ENCODE measurements around the gene TMEM232.

DNA sequence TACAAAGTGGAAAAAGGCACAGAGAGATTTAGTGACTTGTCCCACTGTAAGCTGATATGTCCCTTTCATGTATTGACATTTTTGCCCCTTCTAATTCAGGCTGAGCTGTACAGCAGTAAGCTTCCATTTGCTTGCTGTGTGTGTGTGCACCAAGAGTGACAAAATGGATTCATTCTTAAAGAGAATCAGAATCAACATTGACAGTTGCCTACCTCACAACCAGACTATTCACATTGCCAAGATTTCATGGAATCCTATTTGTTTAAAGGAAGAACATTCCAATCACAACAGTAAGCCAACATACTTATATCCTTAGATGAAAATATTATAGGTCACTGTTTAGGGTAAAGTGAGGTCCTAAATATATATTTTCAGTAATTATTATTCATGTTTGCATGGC is 102.6 kb downstream of the TMEM232 start:
- TF ChIP-seq, protein P1, sequence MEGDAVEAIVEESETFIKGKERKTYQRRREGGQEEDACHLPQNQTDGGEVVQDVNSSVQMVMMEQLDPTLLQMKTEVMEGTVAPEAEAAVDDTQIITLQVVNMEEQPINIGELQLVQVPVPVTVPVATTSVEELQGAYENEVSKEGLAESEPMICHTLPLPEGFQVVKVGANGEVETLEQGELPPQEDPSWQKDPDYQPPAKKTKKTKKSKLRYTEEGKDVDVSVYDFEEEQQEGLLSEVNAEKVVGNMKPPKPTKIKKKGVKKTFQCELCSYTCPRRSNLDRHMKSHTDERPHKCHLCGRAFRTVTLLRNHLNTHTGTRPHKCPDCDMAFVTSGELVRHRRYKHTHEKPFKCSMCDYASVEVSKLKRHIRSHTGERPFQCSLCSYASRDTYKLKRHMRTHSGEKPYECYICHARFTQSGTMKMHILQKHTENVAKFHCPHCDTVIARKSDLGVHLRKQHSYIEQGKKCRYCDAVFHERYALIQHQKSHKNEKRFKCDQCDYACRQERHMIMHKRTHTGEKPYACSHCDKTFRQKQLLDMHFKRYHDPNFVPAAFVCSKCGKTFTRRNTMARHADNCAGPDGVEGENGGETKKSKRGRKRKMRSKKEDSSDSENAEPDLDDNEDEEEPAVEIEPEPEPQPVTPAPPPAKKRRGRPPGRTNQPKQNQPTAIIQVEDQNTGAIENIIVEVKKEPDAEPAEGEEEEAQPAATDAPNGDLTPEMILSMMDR (IDR thresholded peaks at IDR 0.05) = no peak
- no peak for TF ChIP-seq POLR2A (IDR thresholded peaks at IDR 0.05)

All from transverse colon (tissue), 3 donors.